Measurements from ENCODE around the gene STIL.

Gene STIL

DNA sequence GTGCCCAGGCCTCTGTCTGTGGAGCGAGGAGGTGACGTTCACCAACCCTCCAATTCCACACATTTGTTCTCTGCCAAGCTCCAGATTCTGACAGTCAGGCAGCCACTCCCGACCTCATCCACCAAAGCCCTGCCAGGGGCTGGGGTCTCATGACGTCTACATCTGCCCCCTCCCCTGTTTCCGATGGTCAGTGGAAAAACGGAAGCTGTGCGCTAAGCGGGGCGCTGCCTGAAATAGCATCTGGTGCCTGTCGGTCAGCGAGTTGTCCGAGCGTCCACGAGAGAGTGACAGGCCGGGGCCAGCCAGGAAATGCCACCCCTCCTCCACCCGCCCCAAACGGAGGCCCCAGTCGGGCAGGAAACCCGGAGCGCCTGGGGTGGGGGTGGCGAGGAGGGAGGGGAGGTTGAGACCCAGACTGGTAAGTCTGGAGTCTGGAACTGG is 78.7 kb downstream of the STIL start:
- Histone ChIP-seq H3K27me3 (ENCODE audit: insufficient read depth, low read length) (no peaks in the 10 kb centered on the region), H3K9ac (ENCODE audit: low read length) (no peak overlapping the region), H3K4me1 (ENCODE audit: insufficient read depth, low read length, severe bottlenecking) (no peaks in the 10 kb centered on the region), H2AFZ (ENCODE audit: low read length) (no peak overlapping the region), H3K27ac (ENCODE audit: low read depth, low read length, poor library complexity, severe bottlenecking) (no peak overlapping the region), H3K9me3 (ENCODE audit: low read length) (no peaks in the 10 kb centered on the region), H3K9me2 (ENCODE audit: low read depth, low read length) (no peaks in the 10 kb centered on the region), H3K4me2 (ENCODE audit: low read length) (no peak overlapping the region), H3K79me2 (ENCODE audit: insufficient read depth, low read length) (no peaks in the 10 kb centered on the region), H3K36me3 (ENCODE audit: insufficient read depth, low read length) (no peaks in the 10 kb centered on the region), H3F3A (ENCODE audit: insufficient read depth, low read length) (no peaks in the 10 kb centered on the region), H3K4me3 (ENCODE audit: low read depth, low read length, poor library complexity, severe bottlenecking) (no peak overlapping the region), H4K20me1 (ENCODE audit: insufficient read depth, low read length) (no peaks in the 10 kb centered on the region)
- TF ChIP-seq EZH2 (IDR thresholded peaks at IDR 0.05; ENCODE audit: borderline replicate concordance, low read length) = no peak
- TF ChIP-seq, protein P1, sequence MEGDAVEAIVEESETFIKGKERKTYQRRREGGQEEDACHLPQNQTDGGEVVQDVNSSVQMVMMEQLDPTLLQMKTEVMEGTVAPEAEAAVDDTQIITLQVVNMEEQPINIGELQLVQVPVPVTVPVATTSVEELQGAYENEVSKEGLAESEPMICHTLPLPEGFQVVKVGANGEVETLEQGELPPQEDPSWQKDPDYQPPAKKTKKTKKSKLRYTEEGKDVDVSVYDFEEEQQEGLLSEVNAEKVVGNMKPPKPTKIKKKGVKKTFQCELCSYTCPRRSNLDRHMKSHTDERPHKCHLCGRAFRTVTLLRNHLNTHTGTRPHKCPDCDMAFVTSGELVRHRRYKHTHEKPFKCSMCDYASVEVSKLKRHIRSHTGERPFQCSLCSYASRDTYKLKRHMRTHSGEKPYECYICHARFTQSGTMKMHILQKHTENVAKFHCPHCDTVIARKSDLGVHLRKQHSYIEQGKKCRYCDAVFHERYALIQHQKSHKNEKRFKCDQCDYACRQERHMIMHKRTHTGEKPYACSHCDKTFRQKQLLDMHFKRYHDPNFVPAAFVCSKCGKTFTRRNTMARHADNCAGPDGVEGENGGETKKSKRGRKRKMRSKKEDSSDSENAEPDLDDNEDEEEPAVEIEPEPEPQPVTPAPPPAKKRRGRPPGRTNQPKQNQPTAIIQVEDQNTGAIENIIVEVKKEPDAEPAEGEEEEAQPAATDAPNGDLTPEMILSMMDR (IDR thresholded peaks at IDR 0.05; ENCODE audit: low read length) = no peak

DNA sequence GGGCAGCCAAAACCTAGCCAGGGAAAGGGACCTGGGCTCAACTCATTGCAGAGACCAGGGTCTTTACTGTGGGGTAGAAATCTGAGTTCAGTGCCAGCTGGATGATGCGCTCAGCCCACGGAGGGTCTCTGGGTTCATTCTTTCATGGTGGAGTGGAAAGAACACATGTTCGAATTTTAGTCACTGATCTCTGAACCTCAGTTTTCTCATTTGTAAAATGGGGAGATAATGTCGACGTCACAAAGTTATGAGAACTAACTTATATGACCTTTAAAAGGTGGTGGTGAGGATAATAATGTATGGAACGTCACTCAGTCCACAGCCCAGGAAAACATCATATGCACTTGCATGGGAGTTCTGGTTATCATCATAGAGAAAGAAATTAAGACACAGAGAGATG is 80.8 kb downstream of the STIL start:
- TF ChIP-seq, protein P1 (IDR thresholded peaks at IDR 0.05; ENCODE audit: low read length) = no peak
- no peak for TF ChIP-seq EZH2 (IDR thresholded peaks at IDR 0.05; ENCODE audit: borderline replicate concordance, low read length)
- Histone ChIP-seq H3K4me2 (ENCODE audit: low read length) (no peak overlapping the region), H2AFZ (ENCODE audit: low read length) (no peak overlapping the region), H4K20me1 (ENCODE audit: insufficient read depth, low read length) (no peaks in the 10 kb centered on the region), H3K79me2 (ENCODE audit: insufficient read depth, low read length) (no peaks in the 10 kb centered on the region), H3F3A (ENCODE audit: insufficient read depth, low read length) (no peaks in the 10 kb centered on the region), H3K9ac (ENCODE audit: low read length) (no peak overlapping the region), H3K27me3 (ENCODE audit: insufficient read depth, low read length) (no peaks in the 10 kb centered on the region; the same call in 1 of the 2 replicates), H3K4me1 (ENCODE audit: insufficient read depth, low read length, severe bottlenecking) (no peaks in the 10 kb centered on the region), H3K9me3 (ENCODE audit: low read length) (no peaks in the 10 kb centered on the region), H3K4me3 (ENCODE audit: low read depth, low read length, poor library complexity, severe bottlenecking) (no peak overlapping the region), H3K36me3 (ENCODE audit: insufficient read depth, low read length) (no peaks in the 10 kb centered on the region), H3K27ac (ENCODE audit: low read depth, low read length, poor library complexity, severe bottlenecking) (no peak overlapping the region), H3K9me2 (ENCODE audit: low read depth, low read length) (no peaks in the 10 kb centered on the region)

DNA sequence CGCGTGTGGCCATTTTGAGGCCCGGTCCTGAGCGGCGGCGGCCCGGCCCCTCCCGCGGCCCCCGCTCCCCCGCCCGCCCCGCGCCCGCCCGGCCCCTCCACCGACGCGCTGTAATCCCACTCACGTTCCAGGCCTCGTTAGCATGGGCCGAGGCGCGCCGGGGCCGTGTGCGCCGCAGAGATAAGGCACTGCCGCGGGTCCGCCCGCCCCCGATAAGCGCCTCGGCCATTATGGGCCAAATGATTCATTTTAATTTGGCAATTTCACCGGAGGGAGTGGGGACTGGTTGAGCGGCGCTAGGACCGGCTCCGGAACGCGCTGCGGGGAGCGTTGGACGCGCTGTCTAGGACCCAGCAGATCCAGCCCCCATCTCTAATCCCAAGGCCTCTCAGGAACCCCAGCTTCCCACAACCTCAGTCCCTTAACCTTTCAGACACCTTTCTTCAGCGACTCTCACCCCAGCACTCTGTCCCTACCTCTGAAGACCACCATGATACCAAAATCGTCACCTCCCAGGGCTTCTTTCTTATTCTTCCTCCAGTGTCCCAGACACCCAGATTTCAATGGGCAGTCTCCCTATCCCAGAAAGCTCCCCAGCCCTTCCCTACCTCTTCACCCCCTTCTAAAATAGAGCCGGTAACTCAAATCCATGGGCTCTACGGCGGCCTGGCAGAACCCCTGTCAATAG is 81.6 kb downstream of the STIL start, which contains the start of gene TAL1:
TSS of gene TAL1 (minus strand) at position 39 of the 688 bp plus-strand sequence. CDS start 6,337 bp downstream, outside the sequence.
- no peaks in the 10 kb centered on the region for H3F3A ChIP-seq (ENCODE audit: insufficient read depth, low read length)
- no peaks in the 10 kb centered on the region; the same call in 1 of the 2 replicates for H3K27me3 ChIP-seq (ENCODE audit: insufficient read depth, low read length)
- H2AFZ ChIP-seq (ENCODE audit: low read length) = no peak within 1 kb of the TSS
- no peak within 1 kb of the TSS for H3K27ac ChIP-seq (ENCODE audit: low read depth, low read length, poor library complexity, severe bottlenecking)
- H3K9me3 ChIP-seq (ENCODE audit: low read length) = no peaks in the 10 kb centered on the region
- H3K4me1 ChIP-seq (ENCODE audit: insufficient read depth, low read length, severe bottlenecking) = no peaks in the 10 kb centered on the region
- H3K4me3 ChIP-seq (ENCODE audit: low read depth, low read length, poor library complexity, severe bottlenecking) = no peak within 1 kb of the TSS
- no peak within 1 kb of the TSS for H3K4me2 ChIP-seq (ENCODE audit: low read length)
- H3K36me3 ChIP-seq (ENCODE audit: insufficient read depth, low read length) = no peaks in the 10 kb centered on the region
- no peaks in the 10 kb centered on the region for H3K9me2 ChIP-seq (ENCODE audit: low read depth, low read length)
- no peak for TF ChIP-seq EZH2 (IDR thresholded peaks at IDR 0.05; ENCODE audit: borderline replicate concordance, low read length)
- TF ChIP-seq, protein P1 (IDR thresholded peaks at IDR 0.05; ENCODE audit: low read length) = no peak
- no peaks in the 10 kb centered on the region for H3K79me2 ChIP-seq (ENCODE audit: insufficient read depth, low read length)
- no peaks in the 10 kb centered on the region for H4K20me1 ChIP-seq (ENCODE audit: insufficient read depth, low read length)
- H3K9ac ChIP-seq (ENCODE audit: low read length) = no peak within 1 kb of the TSS

Data from OCI-LY1 (cell line).